HG03175 (cell line): Measurements from ENCODE around the gene USP54.

Experiments used
- ATAC-seq: cut with Tn5 transposase; IDR thresholded peaks from one replicate; pipeline ENCODE4 v1.9.1; 2021; ENCODE audit warnings: mild to moderate bottlenecking, moderate library complexity; ENCODE audit not compliant: unreplicated experiment

Gene USP54

DNA sequence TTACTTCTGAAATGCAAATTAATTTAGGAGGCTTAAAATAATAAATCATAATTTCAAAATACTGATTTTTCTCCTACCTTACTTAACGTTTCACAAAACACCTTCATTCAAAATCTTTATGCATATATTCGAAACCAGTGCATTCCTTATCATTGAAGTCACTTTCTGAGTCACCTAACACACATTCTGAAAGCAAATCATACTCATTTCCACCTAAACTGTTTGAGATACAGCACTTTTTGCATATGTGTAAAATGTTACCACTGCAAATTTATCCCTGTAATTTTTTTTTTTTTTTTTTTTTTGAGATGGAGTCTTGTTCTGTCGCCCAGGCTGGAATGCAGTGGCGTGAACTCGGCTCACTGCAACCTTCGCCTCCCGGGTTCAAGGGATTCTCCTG is 111.0 kb downstream of the USP54 start:
- no peak for ATAC-seq

GRCh38 chr10:73478636-73479035 is 112.5 kb downstream of the USP54 start:
- ATAC-seq: no peak

DNA sequence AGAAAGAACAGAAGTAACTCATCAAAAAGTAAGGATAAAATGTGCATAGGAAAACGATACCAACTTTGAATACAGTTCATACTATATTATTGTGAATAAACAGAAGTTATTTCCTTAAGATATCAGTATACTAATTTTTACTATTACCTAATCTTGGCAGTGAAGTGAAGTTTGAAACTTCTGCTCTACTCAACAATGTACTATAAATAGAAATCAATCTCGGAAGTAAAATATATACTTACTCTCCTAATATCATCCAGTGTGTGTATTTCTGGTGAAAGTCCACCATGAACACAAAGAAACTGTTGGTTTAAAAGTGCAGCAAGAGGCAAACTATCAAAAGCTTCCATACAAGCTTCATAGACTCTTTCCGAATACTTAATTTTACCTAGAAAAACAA is 119.9 kb downstream of the USP54 start:
- no peak for ATAC-seq

DNA sequence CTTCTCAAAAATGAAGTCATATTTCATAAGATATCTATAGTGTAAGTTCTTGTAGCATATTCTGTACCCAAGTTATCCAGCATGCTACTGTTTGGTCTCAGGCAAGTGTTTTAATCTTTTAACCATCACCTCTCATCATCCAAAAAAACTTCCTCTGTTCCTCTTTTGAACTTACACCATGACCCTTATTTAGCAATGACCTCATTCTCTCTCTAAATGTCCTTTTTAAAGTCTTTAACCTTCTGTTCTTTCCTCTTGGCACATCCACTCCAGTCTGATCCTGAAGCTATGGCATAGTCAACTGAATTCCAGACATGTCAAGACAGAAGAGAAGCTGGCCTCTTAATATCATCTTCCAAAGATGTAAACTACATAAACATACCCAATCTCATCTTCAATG is 121.6 kb downstream of the USP54 start:
- ATAC-seq: no peak

- ATAC-seq: no peak
Measured at GRCh38 chr10:73467206-73467605, 123.9 kb downstream of the USP54 start.

GRCh38 chr10:73465978-73466726 is 125.0 kb downstream of the USP54 start:
- ATAC-seq: no peak

DNA sequence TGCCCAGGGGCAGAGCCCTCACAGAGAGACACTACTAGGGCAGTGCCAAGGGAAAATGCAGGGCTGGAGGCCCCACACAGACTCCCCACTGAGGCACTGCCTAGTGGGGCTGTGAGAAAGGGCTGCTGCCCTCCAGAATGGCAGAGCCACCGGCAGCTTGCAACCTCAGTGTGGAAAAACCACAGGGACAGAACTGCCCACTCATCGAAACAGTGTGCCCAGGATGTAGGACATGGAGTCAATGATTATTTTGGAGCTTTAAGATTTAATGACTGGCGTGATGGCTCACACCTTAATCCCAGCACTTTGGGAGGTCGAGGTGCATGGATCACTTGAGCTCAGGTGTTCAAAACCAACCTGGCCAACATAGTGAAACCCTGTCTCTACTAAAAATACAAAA is 130.2 kb downstream of the USP54 start:
- ATAC-seq: no peak

DNA sequence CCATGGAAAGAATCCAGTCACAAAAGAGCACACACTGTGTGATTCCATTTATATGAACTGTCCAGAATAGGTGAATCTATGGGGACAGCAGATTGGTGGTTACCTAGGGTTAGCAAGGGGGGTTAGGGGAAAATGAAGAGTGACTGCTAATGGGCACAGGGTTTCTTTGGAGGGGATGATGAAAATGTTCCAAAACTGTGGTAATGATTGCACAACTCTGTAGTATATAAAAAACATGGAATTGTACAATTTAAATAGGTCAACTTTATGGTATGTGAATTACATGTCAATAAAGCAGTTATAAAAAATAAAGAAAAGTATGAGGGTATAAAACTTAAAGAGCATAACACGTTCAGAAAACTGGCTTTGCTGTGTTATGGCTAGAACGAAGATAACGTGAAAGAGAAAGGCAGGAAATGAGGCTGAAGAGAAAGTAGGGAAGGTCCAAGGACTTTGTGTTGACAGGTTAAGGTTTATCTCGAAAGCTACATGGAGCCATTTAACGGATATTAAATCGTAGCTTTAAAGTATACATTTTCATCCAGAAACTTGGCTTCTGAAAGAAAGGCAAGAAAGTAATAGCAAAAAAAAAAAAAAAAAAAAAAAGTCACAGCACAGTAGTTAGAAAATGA is 131.3 kb downstream of the USP54 start:
- no peak for ATAC-seq

GRCh38 chr10:73456187-73456890 is 134.8 kb downstream of the USP54 start:
- ATAC-seq: no peak

- no peak for ATAC-seq
Measured at GRCh38 chr10:73449113-73449512, 142.0 kb downstream of the USP54 start.

DNA sequence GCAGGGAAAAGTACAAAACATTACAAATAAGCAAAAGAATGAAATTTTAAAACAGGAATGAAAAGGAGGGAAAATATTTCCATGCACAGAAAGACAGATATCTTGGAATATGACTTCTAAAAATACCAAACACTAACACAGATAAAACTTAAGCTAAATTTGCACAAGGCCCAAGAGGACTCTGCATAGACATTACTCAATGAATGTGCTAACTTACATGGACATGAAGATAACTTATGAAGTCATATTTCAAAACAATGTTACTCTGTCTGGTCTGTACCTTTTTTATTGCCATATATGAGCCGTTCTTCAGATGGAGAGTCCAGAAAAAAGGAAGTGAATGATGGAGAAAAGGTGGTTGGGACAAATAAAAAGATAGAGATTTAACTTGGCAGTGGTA is 142.8 kb downstream of the USP54 start:
- ATAC-seq: no peak
